GM20431 (cell line): ENCODE results near the gene KRTAP27-1.

Experiments used
- in situ Hi-C: fragments of 300-500 bp; cut with MseI, MboI; formaldehyde crosslinking; loops from one replicate; pipeline ENCODE4 v1.15.0; 2020; ENCODE audit warnings: low sequenced_read_pairs; ENCODE audit not compliant: unreplicated experiment

The KRTAP27-1 gene

GRCh38 chr21:30306884-30307283 lies 30.6 kb downstream of the KRTAP27-1 start:
- in situ Hi-C loops = no loop called here

DNA sequence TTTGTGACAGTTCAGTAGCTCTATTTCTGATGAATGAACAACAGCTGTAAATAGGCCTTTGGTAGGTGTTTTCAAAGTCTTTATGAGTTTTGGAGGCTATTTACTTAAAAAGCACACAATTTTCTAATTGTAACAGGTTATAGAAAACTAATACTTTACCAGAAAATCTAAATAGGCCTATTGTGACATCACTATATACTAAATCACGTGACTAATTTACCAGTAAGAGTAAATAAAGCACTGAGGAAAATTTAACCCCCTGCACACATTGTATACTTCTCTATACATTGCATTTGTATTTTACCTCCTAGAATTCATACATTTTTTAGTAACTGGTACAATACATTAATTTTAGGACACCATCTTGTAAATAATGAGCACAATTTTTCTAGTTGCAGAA lies 32.4 kb downstream of the KRTAP27-1 start:
- in situ Hi-C loops = no loop called here

GRCh38 chr21:30289215-30289614 lies 48.3 kb downstream of the KRTAP27-1 start, which contains the start of gene KRTAP25-1:
KRTAP25-1 (minus strand) TSS chr21:30289514; CDS start chr21:30289490, 24 bp downstream.
- in situ Hi-C loops = no loop called here
